IMR-90 (cell line): ENCODE measurements around the gene DENND6A. TPM values are rescaled to one million over a fixed set of nuclear protein-coding genes. Genes with fewer than 3 reads are reported as not detected.

Source experiments
- ATAC-seq: fragments of 200-7000 bp; cut with Tn5 transposase; 2 replicates; pipeline ENCODE4 v1.9.1; 2020; ENCODE audit warnings: low read depth, mild to moderate bottlenecking, moderate library complexity
- BruUV-seq: library from RNA; stranded (reverse); fragments of 400-500 nt; replicated peaks from 2 replicates; lab custom pipeline; 2021; lab: Mats Ljungman, UMichigan
- CTCF ChIA-PET: fragments of 300-600 bp; formaldehyde crosslinking; extraction: SDS; loops from one replicate; lab custom pipeline; 2021; ENCODE audit warnings: antibody characterized with exemption; lab: Yijun Ruan, JAX
- POLR2A ChIA-PET: fragments of 300-600 bp; sonication (Branson Sonifier 250); formaldehyde crosslinking; loops from one replicate; lab custom pipeline; 2022; ENCODE audit warnings: antibody characterized with exemption; ENCODE audit not compliant: unreplicated experiment; lab: Charles Lee
- DNase-seq: peaks from one replicate; pipeline ENCODE4 v3.0.0; 2013
- H2AFZ ChIP-seq: replicated peaks from 2 replicates; pipeline ENCODE3; 2013; ENCODE audit warnings: low read length, mild to moderate bottlenecking; ENCODE audit not compliant: poor library complexity
- H2AK5ac ChIP-seq: 2 replicates; pipeline ENCODE4 v1.6.1; 2013; ENCODE audit warnings: low read depth, low read length, inconsistent platforms
- H2AK9ac ChIP-seq: replicated peaks from 2 replicates; pipeline ENCODE3; 2013; ENCODE audit warnings: mild to moderate bottlenecking, low read depth, low read length, moderate library complexity; ENCODE audit not compliant: poor library complexity
- H2BK120ac ChIP-seq: 2 replicates; pipeline ENCODE4 v1.6.1; 2013; ENCODE audit warnings: low read depth, low read length, inconsistent platforms
- H2BK15ac ChIP-seq: 3 replicates; pipeline ENCODE4 v1.6.1; 2013; ENCODE audit warnings: low read depth, low read length, inconsistent platforms
- H2BK20ac ChIP-seq: 2 replicates; pipeline ENCODE4 v1.6.1; 2013; ENCODE audit warnings: low read depth, mild to moderate bottlenecking, inconsistent platforms, low read length, moderate library complexity
- H2BK5ac ChIP-seq: 2 replicates; pipeline ENCODE4 v1.6.1; 2013; ENCODE audit warnings: mild to moderate bottlenecking, low read depth, low read length, inconsistent platforms; ENCODE audit not compliant: poor library complexity, severe bottlenecking
- H3K14ac ChIP-seq: replicated peaks from 2 replicates; pipeline ENCODE4 v1.6.1; 2013; ENCODE audit warnings: low read depth, low read length, inconsistent platforms
- H3K18ac ChIP-seq: 2 replicates; pipeline ENCODE4 v1.6.1; 2013; ENCODE audit warnings: low read depth, low read length, control low read depth
- H3K23ac ChIP-seq: 2 replicates; pipeline ENCODE4 v1.6.1; 2013; ENCODE audit warnings: low read depth, low read length, inconsistent platforms
- H3K27ac ChIP-seq: 2 replicates; pipeline ENCODE4 v1.5.1; 2013; ENCODE audit warnings: mild to moderate bottlenecking, control low read depth, low read length; ENCODE audit not compliant: insufficient read depth
- H3K27me3 ChIP-seq: 2 replicates; pipeline ENCODE4 v1.6.1; 2013; ENCODE audit warnings: low read length; ENCODE audit not compliant: control insufficient read depth, insufficient read depth
- H3K36me3 ChIP-seq: 2 replicates; pipeline ENCODE4 v1.6.1; 2013; ENCODE audit warnings: low read length, mixed read lengths; ENCODE audit not compliant: control insufficient read depth, insufficient read depth
- H3K4ac ChIP-seq: 2 replicates; pipeline ENCODE4 v1.6.1; 2013; ENCODE audit warnings: low read depth, low read length, inconsistent platforms
- H3K4me1 ChIP-seq: 2 replicates; pipeline ENCODE4 v1.6.1; 2013; ENCODE audit warnings: low read length, mixed read lengths; ENCODE audit not compliant: control insufficient read depth, insufficient read depth
- H3K4me2 ChIP-seq: 2 replicates; pipeline ENCODE4 v1.6.1; 2013; ENCODE audit warnings: low read depth, mild to moderate bottlenecking, control low read depth, low read length, moderate library complexity
- H3K4me3 ChIP-seq: 2 replicates; pipeline ENCODE4 v1.5.1; 2013; ENCODE audit warnings: low read depth, mild to moderate bottlenecking, control low read depth, low read length, moderate library complexity; ENCODE audit not compliant: insufficient read depth
- H3K56ac ChIP-seq: 2 replicates; pipeline ENCODE4 v1.6.1; 2013; ENCODE audit warnings: low read length, inconsistent platforms; ENCODE audit not compliant: insufficient read depth; ENCODE audit errors: extremely low read depth
- H3K79me1 ChIP-seq, 2 experiments: 2 replicates each; pipeline ENCODE4 v1.6.1; 2013; ENCODE audit warnings: low read length in 2 of 2, inconsistent platforms in 1 of 2, low read depth in 1 of 2
- H3K9ac ChIP-seq: 2 replicates; pipeline ENCODE4 v1.6.1; 2013; ENCODE audit warnings: low read depth, low read length, control low read depth
- H3K9me1 ChIP-seq: 2 replicates; pipeline ENCODE4 v1.6.1; 2013; ENCODE audit warnings: low read length, inconsistent platforms; ENCODE audit not compliant: insufficient read depth
- H3K9me3 ChIP-seq: 2 replicates; pipeline ENCODE4 v1.6.1; 2013; ENCODE audit warnings: low read length; ENCODE audit not compliant: control insufficient read depth, insufficient read depth
- H4K20me1 ChIP-seq: 2 replicates; pipeline ENCODE4 v1.6.1; 2013; ENCODE audit warnings: low read length, inconsistent platforms; ENCODE audit not compliant: insufficient read depth
- H4K5ac ChIP-seq: 2 replicates; pipeline ENCODE4 v1.6.1; 2013; ENCODE audit warnings: mild to moderate bottlenecking, low read depth, low read length, control low read depth
- H4K8ac ChIP-seq, 2 experiments: 2 replicates each; pipeline ENCODE4 v1.6.1; 2013; ENCODE audit warnings: low read depth in 2 of 2, low read length in 2 of 2, control low read depth in 1 of 2, inconsistent platforms in 1 of 2
- H4K91ac ChIP-seq: 2 replicates; pipeline ENCODE4 v1.6.1; 2013; ENCODE audit warnings: low read depth, low read length, inconsistent platforms; ENCODE audit not compliant: insufficient read depth
- CHD1 ChIP-seq: IDR thresholded peaks from 2 replicates; pipeline ENCODE4 v1.6.1; 2012; ENCODE audit warnings: low read depth, low read length, improper control_type of control experiment
- WGBS, 2 experiments: methylation state at CpG; one replicate each; pipeline versions ENCODE4 v1.1.5 to v1.1.7; 2013; ENCODE audit warnings: missing lambda C conversion rate in 2 of 2; ENCODE audit not compliant: insufficient read length in 1 of 2; ENCODE audit errors: extremely low coverage in 2 of 2; 5-methylcytosine and 5-hydroxymethylcytosine counted together
- dilution Hi-C: fragments of 300-500 bp; cut with HindIII; formaldehyde crosslinking; loops from one replicate; pipeline ENCODE4 v1.14.3; 2018; ENCODE audit warnings: low sequenced_read_pairs; ENCODE audit not compliant: unreplicated experiment
- in situ Hi-C: fragments of 300-500 bp; cut with MboI; formaldehyde crosslinking; loops from 3 replicates; pipeline ENCODE4 v1.14.3; 2019; ENCODE audit warnings: low sequenced_read_pairs, inconsistent platforms, mixed read lengths
- intact Hi-C: fragments of 100-400 bp; cut with micrococcal nuclease; formaldehyde crosslinking; loops from 2 replicates; pipeline ENCODE4 v1.10.0; 2022
- polyA plus RNA-seq, 3 experiments: library from polyadenylated mRNA; depleted of rRNA; stranded (reverse); fragments of >200 nt; gene quantifications; 2 replicates each; pipeline ENCODE4 v1.2.3, GENCODE V29; 2012; ENCODE audit warnings: low replicate concordance in 1 of 3
- total RNA-seq: library from RNA; depleted of rRNA; stranded (reverse); fragments of >200 nt; gene quantifications from 2 replicates; pipeline ENCODE4 v1.2.3, GENCODE V29; 2012
- TF ChIP-seq, protein P1 (sequence below): conservative IDR thresholded peaks from 2 replicates; pipeline ENCODE4 v1.5.1; 2012; ENCODE audit warnings: mild to moderate bottlenecking, low read depth, low read length, improper control_type of control experiment

Gene DENND6A
- total and polyA plus RNA-seq, 2 of the 4 experiments (the other 2 are of a cell fraction) = 3.8 to 9.0 TPM

DNA sequence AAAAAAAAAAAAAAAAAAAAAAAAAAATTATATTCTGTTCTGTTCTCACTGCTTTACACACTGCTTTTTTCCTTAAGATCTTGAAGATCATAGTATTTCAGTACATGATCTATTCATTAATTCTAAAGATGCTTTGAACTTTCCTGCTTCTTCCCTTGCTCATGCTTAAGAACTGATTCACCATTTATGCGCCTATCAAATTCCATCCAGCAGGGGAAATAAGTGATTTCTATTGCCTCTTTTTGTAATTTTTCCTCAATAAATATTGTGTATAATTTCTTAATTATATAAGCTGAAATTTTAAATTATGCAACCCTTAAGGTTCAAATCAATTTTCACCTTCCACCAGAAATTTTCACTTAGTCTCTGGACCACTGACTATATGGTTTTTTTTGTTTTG is 10.6 kb downstream of the DENND6A start:
- Histone ChIP-seq H3K36me3 (peaks cover 3% of the 10 kb centered on the region; the same call in 1 of the 2 replicates), H3K23ac (no peak overlapping the region), H3K4me1 (no peaks in the 10 kb centered on the region), H2AK5ac (no peak overlapping the region), H2BK120ac (no peak overlapping the region), H3K9me3 (no peaks in the 10 kb centered on the region), H3K27ac (no peak overlapping the region), H3K56ac (no peak overlapping the region), H3K9me1 (peaks cover 5% of the 10 kb centered on the region; the same call in 1 of the 2 replicates), H4K8ac (no peak overlapping the region), H2BK15ac (no peak overlapping the region), H3K4me2 (no peak overlapping the region), H3K4me3 (no peak overlapping the region), H2BK5ac (no peak overlapping the region), H3K27me3 (no peaks in the 10 kb centered on the region), H4K20me1 (peaks cover 24% of the 10 kb centered on the region), H2AFZ (no peak overlapping the region), H3K18ac (no peak overlapping the region), H3K79me1 (peaks cover 27 to 52% of the 10 kb centered on the region in 2 experiments), H4K5ac (no peak overlapping the region), H2AK9ac (no peak overlapping the region), H3K9ac (no peak overlapping the region), H3K4ac (no peak overlapping the region), H4K91ac (no peak overlapping the region), H3K14ac (no peak overlapping the region), H2BK20ac (no peak overlapping the region)
- POLR2A ChIA-PET = no interaction called here
- ATAC-seq (no peak), DNase-seq (peak; percentile 53)
- no CpG with 5 or more reads among the region's 1 CpG for WGBS, 2 experiments
- BruUV-seq = no TSS peak
- TF ChIP-seq CHD1 = no peak
- TF ChIP-seq, protein P1, sequence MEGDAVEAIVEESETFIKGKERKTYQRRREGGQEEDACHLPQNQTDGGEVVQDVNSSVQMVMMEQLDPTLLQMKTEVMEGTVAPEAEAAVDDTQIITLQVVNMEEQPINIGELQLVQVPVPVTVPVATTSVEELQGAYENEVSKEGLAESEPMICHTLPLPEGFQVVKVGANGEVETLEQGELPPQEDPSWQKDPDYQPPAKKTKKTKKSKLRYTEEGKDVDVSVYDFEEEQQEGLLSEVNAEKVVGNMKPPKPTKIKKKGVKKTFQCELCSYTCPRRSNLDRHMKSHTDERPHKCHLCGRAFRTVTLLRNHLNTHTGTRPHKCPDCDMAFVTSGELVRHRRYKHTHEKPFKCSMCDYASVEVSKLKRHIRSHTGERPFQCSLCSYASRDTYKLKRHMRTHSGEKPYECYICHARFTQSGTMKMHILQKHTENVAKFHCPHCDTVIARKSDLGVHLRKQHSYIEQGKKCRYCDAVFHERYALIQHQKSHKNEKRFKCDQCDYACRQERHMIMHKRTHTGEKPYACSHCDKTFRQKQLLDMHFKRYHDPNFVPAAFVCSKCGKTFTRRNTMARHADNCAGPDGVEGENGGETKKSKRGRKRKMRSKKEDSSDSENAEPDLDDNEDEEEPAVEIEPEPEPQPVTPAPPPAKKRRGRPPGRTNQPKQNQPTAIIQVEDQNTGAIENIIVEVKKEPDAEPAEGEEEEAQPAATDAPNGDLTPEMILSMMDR = peak; percentile 40
- in situ Hi-C loops (no loop called here), dilution Hi-C loops (no loop called here), intact Hi-C loops (no loop called here)
- CTCF ChIA-PET = no interaction called here
